ENCODE data around the gene PHACTR1. TPM values are rescaled to one million over a fixed set of nuclear protein-coding genes. Genes with fewer than 3 reads are reported as not detected.

The PHACTR1 gene
- total RNA-seq, 2 donors from 2014 or later, result 2.8 to 6.3 TPM

DNA sequence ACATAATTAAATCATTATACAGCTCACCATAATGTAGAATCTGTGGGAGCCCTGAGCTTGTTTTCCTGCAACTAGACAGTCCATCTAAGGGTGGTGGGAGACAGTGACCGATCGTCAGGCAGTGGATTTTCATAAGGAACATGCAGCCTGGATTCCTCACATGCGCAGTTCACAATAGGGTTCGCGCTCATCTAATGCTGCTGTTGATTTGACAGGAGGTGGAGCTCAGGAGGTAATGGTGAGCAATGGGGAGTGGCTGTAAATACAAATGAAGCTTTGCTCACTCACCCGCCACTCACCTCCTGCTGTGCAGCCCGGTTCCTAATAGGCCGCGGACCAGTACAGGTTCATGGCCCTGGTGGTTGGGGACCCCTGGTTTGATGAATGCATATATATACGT lies 470.3 kb downstream of the PHACTR1 start:
- no peaks in the 10 kb centered on the region for H3K4me1 Mint-ChIP-seq
- WGBS, 2 experiments (ENCODE audit: insufficient coverage in 1 of 2, insufficient read length in 1 of 2), result 84 to 92% methylated on average over 2 to 10 of the region's 10 CpGs
- Histone ChIP-seq H3K9ac (ENCODE audit: extremely low read depth, low read length, poor library complexity, severe bottlenecking) (no peak overlapping the region), H3K36me3 (ENCODE audit: control insufficient read depth, insufficient read depth, low read length) (peaks cover 31% of the 10 kb centered on the region), H3K27ac (ENCODE audit: low read depth, low read length) (no peak overlapping the region), H3K4me1 (ENCODE audit: control insufficient read depth, insufficient read depth, low read length) (no peaks in the 10 kb centered on the region), H3K27me3 (ENCODE audit: control insufficient read depth, insufficient read depth, low read length, poor library complexity, severe bottlenecking) (no peaks in the 10 kb centered on the region), H3K9me3 (ENCODE audit: control insufficient read depth, low read length) (peaks cover 6% of the 10 kb centered on the region), H3K4me3 (ENCODE audit: low read length) (no peak overlapping the region)
- H3K36me3 Mint-ChIP-seq (ENCODE audit: low read depth), result no peaks in the 10 kb centered on the region
- no peaks in the 10 kb centered on the region for H3K27me3 Mint-ChIP-seq (ENCODE audit: insufficient read depth)
- H3K9me3 Mint-ChIP-seq, result no peaks in the 10 kb centered on the region
- no peak overlapping the region for H3K27ac Mint-ChIP-seq
- peak; percentile 62 for DNase-seq
- no peak overlapping the region for H3K4me3 Mint-ChIP-seq
- TF ChIP-seq, protein P1, sequence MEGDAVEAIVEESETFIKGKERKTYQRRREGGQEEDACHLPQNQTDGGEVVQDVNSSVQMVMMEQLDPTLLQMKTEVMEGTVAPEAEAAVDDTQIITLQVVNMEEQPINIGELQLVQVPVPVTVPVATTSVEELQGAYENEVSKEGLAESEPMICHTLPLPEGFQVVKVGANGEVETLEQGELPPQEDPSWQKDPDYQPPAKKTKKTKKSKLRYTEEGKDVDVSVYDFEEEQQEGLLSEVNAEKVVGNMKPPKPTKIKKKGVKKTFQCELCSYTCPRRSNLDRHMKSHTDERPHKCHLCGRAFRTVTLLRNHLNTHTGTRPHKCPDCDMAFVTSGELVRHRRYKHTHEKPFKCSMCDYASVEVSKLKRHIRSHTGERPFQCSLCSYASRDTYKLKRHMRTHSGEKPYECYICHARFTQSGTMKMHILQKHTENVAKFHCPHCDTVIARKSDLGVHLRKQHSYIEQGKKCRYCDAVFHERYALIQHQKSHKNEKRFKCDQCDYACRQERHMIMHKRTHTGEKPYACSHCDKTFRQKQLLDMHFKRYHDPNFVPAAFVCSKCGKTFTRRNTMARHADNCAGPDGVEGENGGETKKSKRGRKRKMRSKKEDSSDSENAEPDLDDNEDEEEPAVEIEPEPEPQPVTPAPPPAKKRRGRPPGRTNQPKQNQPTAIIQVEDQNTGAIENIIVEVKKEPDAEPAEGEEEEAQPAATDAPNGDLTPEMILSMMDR (conservative IDR thresholded peaks at IDR 0.05), result no peak

GRCh38 chr6:13187692-13188091 lies 471.1 kb downstream of the PHACTR1 start:
- 91 to 93% methylated on average over 3 of the region's 3 CpGs for WGBS, 2 experiments (ENCODE audit: insufficient coverage in 1 of 2, insufficient read length in 1 of 2)

GRCh38 chr6:13188306-13188705 lies 471.7 kb downstream of the PHACTR1 start:
- Mint-ChIP-seq H3K27me3 (ENCODE audit: insufficient read depth) (no peaks in the 10 kb centered on the region), H3K4me1 (no peaks in the 10 kb centered on the region), H3K4me3 (no peak overlapping the region), H3K27ac (no peak overlapping the region), H3K9me3 (no peaks in the 10 kb centered on the region), H3K36me3 (ENCODE audit: low read depth) (no peaks in the 10 kb centered on the region)
- H3K27ac ChIP-seq (ENCODE audit: low read depth, low read length), result no peak overlapping the region
- peaks cover 6% of the 10 kb centered on the region for H3K9me3 ChIP-seq (ENCODE audit: control insufficient read depth, low read length)
- DNase-seq, result no peak
- WGBS, 2 experiments (ENCODE audit: insufficient coverage in 1 of 2, insufficient read length in 1 of 2), result 83 to 94% methylated on average over 1 to 3 of the region's 3 CpGs
- H3K36me3 ChIP-seq (ENCODE audit: control insufficient read depth, insufficient read depth, low read length), result peaks cover 27% of the 10 kb centered on the region
- H3K9ac ChIP-seq (ENCODE audit: extremely low read depth, low read length, poor library complexity, severe bottlenecking), result no peak overlapping the region
- H3K27me3 ChIP-seq (ENCODE audit: control insufficient read depth, insufficient read depth, low read length, poor library complexity, severe bottlenecking), result no peaks in the 10 kb centered on the region
- no peak overlapping the region for H3K4me3 ChIP-seq (ENCODE audit: low read length)
- TF ChIP-seq, protein P1 (conservative IDR thresholded peaks at IDR 0.05), result no peak
- H3K4me1 ChIP-seq (ENCODE audit: control insufficient read depth, insufficient read depth, low read length), result no peaks in the 10 kb centered on the region

More at GRCh38 chr6:13187692-13188091, 471.1 kb downstream of the PHACTR1 start:
- H3K9me3 Mint-ChIP-seq, result no peaks in the 10 kb centered on the region
- TF ChIP-seq, protein P1 (conservative IDR thresholded peaks at IDR 0.05), result no peak
- no peak overlapping the region for H3K9ac ChIP-seq (ENCODE audit: extremely low read depth, low read length, poor library complexity, severe bottlenecking)
- H3K4me3 ChIP-seq (ENCODE audit: low read length), result no peak overlapping the region
- DNase-seq, result no peak
- H3K4me1 Mint-ChIP-seq, result no peaks in the 10 kb centered on the region
- H3K27ac Mint-ChIP-seq, result no peak overlapping the region
- peaks cover 27% of the 10 kb centered on the region for H3K36me3 ChIP-seq (ENCODE audit: control insufficient read depth, insufficient read depth, low read length)
- H3K27ac ChIP-seq (ENCODE audit: low read depth, low read length), result no peak overlapping the region
- H3K4me1 ChIP-seq (ENCODE audit: control insufficient read depth, insufficient read depth, low read length), result no peaks in the 10 kb centered on the region
- no peaks in the 10 kb centered on the region for H3K27me3 ChIP-seq (ENCODE audit: control insufficient read depth, insufficient read depth, low read length, poor library complexity, severe bottlenecking)
- peaks cover 6% of the 10 kb centered on the region for H3K9me3 ChIP-seq (ENCODE audit: control insufficient read depth, low read length)
- H3K4me3 Mint-ChIP-seq, result no peak overlapping the region
- H3K27me3 Mint-ChIP-seq (ENCODE audit: insufficient read depth), result no peaks in the 10 kb centered on the region
- H3K36me3 Mint-ChIP-seq (ENCODE audit: low read depth), result no peaks in the 10 kb centered on the region
